ENCODE measurements around the gene DEDD.

Gene DEDD, protein sequence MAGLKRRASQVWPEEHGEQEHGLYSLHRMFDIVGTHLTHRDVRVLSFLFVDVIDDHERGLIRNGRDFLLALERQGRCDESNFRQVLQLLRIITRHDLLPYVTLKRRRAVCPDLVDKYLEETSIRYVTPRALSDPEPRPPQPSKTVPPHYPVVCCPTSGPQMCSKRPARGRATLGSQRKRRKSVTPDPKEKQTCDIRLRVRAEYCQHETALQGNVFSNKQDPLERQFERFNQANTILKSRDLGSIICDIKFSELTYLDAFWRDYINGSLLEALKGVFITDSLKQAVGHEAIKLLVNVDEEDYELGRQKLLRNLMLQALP

DNA sequence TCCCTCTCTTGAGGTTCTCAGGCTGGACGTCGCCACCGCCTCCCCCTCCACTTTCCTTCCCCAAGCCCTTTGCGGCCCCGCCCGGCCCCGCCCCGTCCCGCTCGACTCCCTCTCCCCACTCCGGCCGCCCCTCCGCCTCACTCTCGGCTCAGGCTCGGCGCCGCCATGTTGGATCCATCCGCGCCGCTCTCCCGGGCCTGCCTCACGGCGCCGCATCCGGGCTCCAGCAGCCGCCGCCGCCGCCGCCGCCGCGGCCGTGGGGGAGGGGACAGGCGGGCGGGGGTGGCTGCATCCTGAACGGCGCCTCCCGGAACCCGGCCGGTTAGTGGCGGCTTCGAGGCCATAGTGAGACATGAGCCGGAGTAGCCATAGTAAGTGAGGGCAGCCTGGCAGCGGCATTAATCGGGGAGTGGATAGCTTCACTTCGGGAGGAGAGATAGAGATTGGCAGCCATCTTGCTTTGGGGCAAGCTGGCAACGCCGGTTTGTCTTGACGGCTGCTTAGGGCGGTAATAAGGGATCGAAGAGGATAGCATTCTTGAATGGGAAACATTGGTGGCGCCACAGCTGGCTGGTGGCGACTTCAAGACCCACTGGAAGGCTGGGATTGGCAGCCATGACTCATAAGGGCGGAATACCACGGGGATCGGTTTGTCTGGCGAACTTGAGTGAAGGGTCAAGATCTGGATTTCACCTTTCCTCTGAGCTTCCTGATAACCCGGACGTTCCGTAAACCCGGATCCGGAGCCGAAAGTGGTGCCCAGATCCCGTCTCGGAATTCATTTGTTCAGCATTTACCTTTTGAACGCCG is at the start of gene DEDD:
Gene DEDD (minus strand): TSS at position 258 of the 810 bp plus-strand sequence. CDS start 8,205 bp downstream, outside the sequence.
- DNase-seq: peak; percentile 85

GRCh38 chr1:161182214-161182613 is 49.7 kb upstream of the DEDD start:
- DNase-seq: no peak

DNA sequence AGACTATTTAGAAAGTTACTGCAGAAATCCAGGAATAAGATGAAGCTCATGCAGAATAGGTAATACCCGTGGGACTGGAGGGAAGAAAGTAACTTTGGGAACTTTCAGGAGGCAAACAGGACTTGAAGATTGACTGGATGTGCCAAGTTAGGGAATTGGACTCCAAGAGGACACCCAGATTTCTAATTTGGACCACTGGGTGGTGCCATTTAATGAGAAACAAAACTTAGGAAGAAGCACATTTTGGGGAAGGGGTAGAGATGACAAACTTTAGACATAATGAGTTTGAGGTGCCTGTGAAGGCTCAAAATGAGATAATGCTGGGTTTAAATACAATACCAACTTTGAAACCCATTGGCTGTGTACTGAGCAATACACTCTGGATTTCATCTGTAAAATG is 48.2 kb upstream of the DEDD start:
- DNase-seq: no peak

DNA sequence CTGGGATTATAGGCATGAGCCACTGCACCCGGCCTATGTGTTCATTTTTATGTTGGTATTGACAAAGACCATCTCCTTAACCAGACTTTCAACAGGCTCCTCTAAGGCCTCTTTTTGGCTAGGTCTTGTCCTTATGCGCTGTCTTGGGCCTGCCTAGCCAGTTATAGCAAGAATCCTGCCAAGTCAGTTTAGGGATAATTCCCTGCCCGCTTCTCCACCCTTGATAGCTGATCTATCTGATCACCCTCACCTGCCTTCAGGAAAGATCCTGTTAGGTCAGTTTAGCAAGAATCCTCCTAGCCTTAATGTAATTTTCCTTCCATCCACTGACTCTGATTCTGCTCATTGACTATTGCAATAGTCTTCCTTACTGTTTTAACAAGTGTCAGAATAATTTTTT is 47.2 kb upstream of the DEDD start:
- DNase-seq: no peak

- DNase-seq: no peak
Measured at GRCh38 chr1:161177936-161178244, 45.4 kb upstream of the DEDD start.

GRCh38 chr1:161177112-161177935 is 44.9 kb upstream of the DEDD start, which contains the start of gene B4GALT3:
TSS of gene B4GALT3 (minus strand) at chr1:161177507. CDS start at chr1:161176060, 1,447 bp downstream.
- DNase-seq: no peak

GRCh38 chr1:161176468-161177111 is 44.1 kb upstream of the DEDD start:
- DNase-seq: no peak

DNA sequence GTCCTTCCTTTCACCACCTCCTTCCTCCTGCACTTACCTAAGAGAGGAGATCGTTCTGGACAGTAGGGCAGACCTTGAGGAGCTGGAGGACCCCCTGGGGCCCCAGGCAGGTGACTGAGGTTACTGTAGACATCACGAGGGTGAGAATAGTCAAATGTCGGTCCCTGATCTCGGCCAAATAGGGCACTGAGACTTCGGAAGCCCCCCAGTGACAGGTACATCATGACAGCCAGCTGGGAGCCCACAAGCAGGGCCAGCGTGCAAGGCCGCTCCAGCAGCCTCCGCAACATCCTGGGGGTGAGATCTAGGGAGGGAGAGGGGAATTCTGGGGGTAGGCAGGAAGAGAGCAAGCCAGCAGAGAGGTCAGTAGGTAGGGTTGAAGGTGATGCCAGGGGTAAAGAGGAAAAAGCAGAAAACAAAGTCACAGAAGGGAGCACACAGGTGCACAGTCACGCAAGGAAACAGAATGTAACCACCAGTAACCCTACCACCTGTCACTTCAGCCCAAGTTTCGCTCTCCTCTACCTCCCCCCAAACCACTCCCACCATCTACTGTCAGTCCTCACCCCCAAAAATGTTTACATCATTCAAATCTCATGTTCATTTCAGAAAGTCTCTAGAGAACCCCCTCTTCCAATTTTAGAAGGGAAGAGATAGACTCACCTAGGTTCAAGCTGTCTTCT is 43.4 kb upstream of the DEDD start:
- DNase-seq: no peak

- no peak for DNase-seq
Measured at GRCh38 chr1:161174911-161175310, 42.4 kb upstream of the DEDD start.

GRCh38 chr1:161173711-161174110 is 41.2 kb upstream of the DEDD start:
- DNase-seq: no peak

- no peak for DNase-seq
Measured at GRCh38 chr1:161172776-161173376, 40.4 kb upstream of the DEDD start.

- no peak for DNase-seq
Measured at GRCh38 chr1:161172349-161172748, 39.9 kb upstream of the DEDD start.

GRCh38 chr1:161171696-161172095 is 39.2 kb upstream of the DEDD start:
- no peak for DNase-seq

DNA sequence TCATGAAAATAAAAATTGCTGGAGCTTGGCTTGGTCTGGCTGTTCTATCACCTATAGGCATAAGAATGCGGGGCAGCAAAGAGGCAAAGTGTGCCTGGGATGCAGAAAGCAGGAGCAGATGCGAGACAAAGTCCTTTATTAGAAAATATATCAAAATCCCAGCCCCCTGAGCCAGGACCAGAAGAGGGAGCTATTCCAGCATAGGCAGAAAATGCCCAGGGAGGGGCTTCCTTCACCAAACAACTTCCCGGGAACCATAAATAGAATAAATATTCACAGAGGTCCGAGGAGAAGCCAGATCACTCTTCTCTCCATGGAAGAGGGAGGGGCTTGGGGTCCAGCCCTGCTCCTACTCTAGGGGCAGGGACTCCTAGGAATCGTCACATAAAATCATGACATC is 38.7 kb upstream of the DEDD start:
- DNase-seq: no peak

DNA sequence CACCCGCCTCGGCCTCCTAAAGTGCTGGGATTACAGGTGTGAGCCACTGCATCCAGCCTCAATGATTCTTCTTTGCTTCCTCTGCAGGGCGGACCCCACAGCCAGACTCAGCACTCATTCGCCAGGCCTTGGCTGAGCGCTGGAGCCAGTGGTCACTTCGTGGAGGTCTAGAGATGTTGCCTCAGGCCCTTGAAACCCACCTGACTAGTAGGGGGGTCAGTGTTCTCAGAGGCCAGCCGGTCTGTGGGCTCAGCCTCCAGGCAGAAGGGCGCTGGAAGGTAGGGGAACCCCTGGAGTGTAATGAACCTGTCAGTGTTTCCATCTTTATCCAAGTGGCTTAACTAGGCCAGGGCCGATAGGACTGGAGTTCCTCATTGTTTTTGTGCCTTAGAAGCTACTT is 36.4 kb upstream of the DEDD start:
- DNase-seq: no peak

DNA sequence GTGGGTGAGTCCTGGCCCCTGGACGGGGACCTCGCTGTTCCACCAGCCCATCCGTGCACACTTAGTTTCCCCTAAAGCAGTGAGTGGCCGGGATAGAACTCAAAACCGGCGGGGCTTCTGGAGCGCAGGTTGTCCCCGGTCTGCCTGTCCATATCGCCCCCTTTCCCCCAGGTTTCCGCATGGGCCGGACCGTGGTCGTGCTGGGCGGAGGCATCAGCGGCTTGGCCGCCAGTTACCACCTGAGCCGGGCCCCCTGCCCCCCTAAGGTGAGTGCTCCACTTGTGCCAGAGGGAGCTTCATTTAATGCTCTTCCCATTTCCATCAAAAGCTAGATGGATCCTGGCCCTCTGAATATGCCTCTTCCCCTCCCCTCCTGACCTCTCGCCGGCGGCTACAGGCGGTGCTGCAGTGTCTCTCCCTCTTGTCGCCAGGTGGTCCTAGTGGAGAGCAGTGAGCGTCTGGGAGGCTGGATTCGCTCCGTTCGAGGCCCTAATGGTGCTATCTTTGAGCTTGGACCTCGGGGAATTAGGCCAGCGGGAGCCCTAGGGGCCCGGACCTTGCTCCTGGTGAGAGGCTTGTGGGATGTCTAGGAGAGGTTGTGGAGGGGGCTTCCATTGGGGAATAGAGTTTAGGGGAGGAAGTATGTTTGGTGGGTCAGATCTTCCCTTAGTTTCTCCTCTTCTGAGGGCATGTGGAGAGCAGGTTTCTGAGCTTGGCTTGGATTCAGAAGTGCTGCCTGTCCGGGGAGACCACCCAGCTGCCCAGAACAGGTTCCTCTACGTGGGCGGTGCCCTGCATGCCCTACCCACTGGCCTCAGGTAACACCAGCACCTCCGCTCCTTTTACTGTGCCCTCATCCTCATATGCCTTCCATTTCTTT is 34.4 kb upstream of the DEDD start:
- no peak for DNase-seq

- DNase-seq: peak; percentile 87
Measured at GRCh38 chr1:161165742-161166668, 33.5 kb upstream of the DEDD start, which contains the start of gene PPOX. TSS of gene PPOX (plus strand) at chr1:161166426. CDS start at chr1:161166848, 422 bp downstream.

DNA sequence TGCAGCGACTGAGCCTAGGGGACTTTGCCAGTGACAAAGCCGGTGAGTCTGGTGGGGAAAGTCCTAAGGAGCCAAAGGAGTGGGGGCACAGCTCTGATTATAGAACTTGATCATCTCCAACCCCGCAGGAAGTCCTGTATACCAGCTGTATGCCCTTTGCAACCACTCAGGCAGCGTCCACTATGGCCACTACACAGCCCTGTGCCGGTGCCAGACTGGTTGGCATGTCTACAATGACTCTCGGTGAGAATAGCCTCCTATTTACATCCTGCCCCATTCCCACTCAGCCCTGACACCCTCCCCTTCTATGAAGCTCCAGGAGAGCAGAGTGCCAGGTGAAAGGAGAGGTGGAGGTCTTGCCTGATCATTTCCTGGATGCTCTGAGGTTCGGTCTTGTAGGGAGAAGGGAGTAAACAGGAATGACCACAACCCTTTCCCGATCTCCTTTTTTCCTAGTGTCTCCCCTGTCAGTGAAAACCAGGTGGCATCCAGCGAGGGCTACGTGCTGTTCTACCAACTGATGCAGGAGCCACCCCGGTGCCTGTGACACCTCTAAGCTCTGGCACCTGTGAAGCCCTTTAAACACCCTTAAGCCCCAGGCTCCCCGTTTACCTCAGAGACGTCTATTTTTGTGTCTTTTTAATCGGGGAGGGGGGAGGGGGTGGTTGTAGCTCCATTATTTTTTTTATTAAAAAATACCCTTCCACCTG is 32.6 kb upstream of the DEDD start:
- no peak for DNase-seq

- DNase-seq: no peak
Measured at GRCh38 chr1:161163793-161164192, 31.3 kb upstream of the DEDD start.
